22Rv1 (cell line): ENCODE measurements around the gene XRCC4.

Experiments used
- ZFX ChIP-seq: fragments of 450-650 bp; IDR thresholded peaks from 2 replicates; pipeline ENCODE4 v1.6.1; 2017; ENCODE audit warnings: antibody characterized with exemption, borderline replicate concordance
- TF ChIP-seq, protein P1 (sequence below): fragments of 450-650 bp; IDR thresholded peaks from 2 replicates; pipeline ENCODE4 v1.5.1; 2017; ENCODE audit warnings: mild to moderate bottlenecking

DNA sequence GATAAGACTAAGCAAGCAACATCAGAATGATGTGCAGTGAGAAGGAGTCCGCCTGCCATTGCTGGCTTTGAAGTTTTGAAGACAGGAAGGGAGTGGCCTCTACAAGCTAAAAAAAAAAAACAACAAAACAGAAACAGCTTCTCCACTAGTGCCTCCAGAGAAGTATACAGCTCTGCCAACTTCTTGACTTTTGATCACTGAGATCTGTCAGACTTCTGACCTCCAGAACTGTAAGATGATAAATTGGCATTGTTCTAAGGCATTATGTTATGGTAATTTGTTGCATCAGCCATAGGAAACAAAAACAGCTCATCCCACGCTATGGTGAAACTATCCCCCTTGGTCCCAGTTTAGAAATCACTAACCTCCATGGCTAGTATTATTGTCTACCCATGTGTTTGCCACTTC is 263.2 kb downstream of the XRCC4 start:
- TF ChIP-seq, protein P1, sequence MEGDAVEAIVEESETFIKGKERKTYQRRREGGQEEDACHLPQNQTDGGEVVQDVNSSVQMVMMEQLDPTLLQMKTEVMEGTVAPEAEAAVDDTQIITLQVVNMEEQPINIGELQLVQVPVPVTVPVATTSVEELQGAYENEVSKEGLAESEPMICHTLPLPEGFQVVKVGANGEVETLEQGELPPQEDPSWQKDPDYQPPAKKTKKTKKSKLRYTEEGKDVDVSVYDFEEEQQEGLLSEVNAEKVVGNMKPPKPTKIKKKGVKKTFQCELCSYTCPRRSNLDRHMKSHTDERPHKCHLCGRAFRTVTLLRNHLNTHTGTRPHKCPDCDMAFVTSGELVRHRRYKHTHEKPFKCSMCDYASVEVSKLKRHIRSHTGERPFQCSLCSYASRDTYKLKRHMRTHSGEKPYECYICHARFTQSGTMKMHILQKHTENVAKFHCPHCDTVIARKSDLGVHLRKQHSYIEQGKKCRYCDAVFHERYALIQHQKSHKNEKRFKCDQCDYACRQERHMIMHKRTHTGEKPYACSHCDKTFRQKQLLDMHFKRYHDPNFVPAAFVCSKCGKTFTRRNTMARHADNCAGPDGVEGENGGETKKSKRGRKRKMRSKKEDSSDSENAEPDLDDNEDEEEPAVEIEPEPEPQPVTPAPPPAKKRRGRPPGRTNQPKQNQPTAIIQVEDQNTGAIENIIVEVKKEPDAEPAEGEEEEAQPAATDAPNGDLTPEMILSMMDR: no peak
- TF ChIP-seq ZFX: no peak
